Hepatocyte (in vitro differentiated cells): ENCODE measurements around the gene RBM4B. TPM values are rescaled to one million over a fixed set of nuclear protein-coding genes. Genes with fewer than 3 reads are reported as not detected.

Experiments used
- DNase-seq: peaks from one replicate; pipeline ENCODE4 v3.0.0-alpha.2; 2016; ENCODE audit warnings: low spot score
- H2AFZ ChIP-seq: fragments of 200-600 bp; sonication (generic); 2 replicates; pipeline ENCODE4 v1.6.0; 2016; ENCODE audit warnings: antibody characterized with exemption, mild to moderate bottlenecking
- H3K27ac ChIP-seq: fragments of 200-600 bp; sonication (generic); 2 replicates; pipeline ENCODE4 v1.5.1; 2016; ENCODE audit warnings: mild to moderate bottlenecking
- H3K27me3 ChIP-seq: fragments of 200-600 bp; sonication (generic); 2 replicates; pipeline ENCODE4 v1.6.1; 2016
- H3K36me3 ChIP-seq: fragments of 200-600 bp; sonication (generic); replicated peaks from 2 replicates; pipeline ENCODE4 v1.5.1; 2016; ENCODE audit warnings: low read depth; ENCODE audit not compliant: insufficient read depth
- H3K4me1 ChIP-seq: fragments of 200-600 bp; sonication (generic); 2 replicates; pipeline ENCODE4 v1.5.1; 2016; ENCODE audit warnings: mild to moderate bottlenecking, moderate library complexity; ENCODE audit not compliant: insufficient read depth
- H3K4me2 ChIP-seq: fragments of 200-600 bp; sonication (generic); 2 replicates; pipeline ENCODE4 v1.6.0; 2016
- H3K4me3 ChIP-seq: fragments of 200-600 bp; sonication (generic); 2 replicates; pipeline ENCODE4 v1.5.1; 2016; ENCODE audit warnings: mild to moderate bottlenecking
- H3K79me2 ChIP-seq: fragments of 200-600 bp; sonication (generic); 2 replicates; pipeline ENCODE4 v1.6.0; 2017; ENCODE audit warnings: mild to moderate bottlenecking
- H3K9me2 ChIP-seq: fragments of 200-600 bp; sonication (generic); replicated peaks from 2 replicates; pipeline ENCODE4 v1.6.0; 2017; ENCODE audit warnings: mild to moderate bottlenecking; ENCODE audit not compliant: insufficient read depth
- H3K9me3 ChIP-seq: fragments of 200-600 bp; sonication (generic); 2 replicates; pipeline ENCODE4 v1.5.1; 2016; ENCODE audit warnings: low read depth, mild to moderate bottlenecking
- H4K20me1 ChIP-seq: fragments of 200-600 bp; sonication (generic); 2 replicates; pipeline ENCODE4 v1.6.0; 2016; ENCODE audit warnings: mild to moderate bottlenecking; ENCODE audit not compliant: insufficient read depth, poor library complexity, severe bottlenecking
- EZH2 ChIP-seq: fragments of 200-600 bp; sonication (generic); IDR thresholded peaks from 2 replicates; pipeline ENCODE4 v1.6.1; 2016; ENCODE audit warnings: antibody characterized with exemption, mild to moderate bottlenecking, borderline replicate concordance
- EZH2phosphoT487 ChIP-seq: fragments of 200-600 bp; sonication (generic); IDR thresholded peaks from one replicate; pipeline ENCODE4 v1.6.1; 2018; ENCODE audit warnings: antibody characterized with exemption, mild to moderate bottlenecking, low read depth, moderate library complexity; ENCODE audit not compliant: unreplicated experiment, severe bottlenecking
- WGBS: methylation state at CpG from one replicate; pipeline ENCODE4 v1.1.6; 2016; ENCODE audit warnings: low lambda C conversion rate; ENCODE audit errors: missing lambda C conversion rate; 5-methylcytosine and 5-hydroxymethylcytosine counted together
- polyA plus RNA-seq: library from polyadenylated mRNA; unstranded; fragments of >200 nt; fragmentation: Nextera tagmentation; extraction: Ambion mirVana; gene quantifications from 2 replicates; pipeline ENCODE4 v1.2.1, GENCODE V29; 2016
- total RNA-seq: library from RNA; depleted of rRNA; stranded (reverse); fragments of >200 nt; gene quantifications from 2 replicates; pipeline ENCODE4 v1.2.3, GENCODE V29; 2014
- TF ChIP-seq, protein P1 (sequence below): fragments of 200-600 bp; sonication (generic); IDR thresholded peaks from 2 replicates; pipeline ENCODE4 v1.5.1; 2016; ENCODE audit warnings: antibody characterized with exemption, mild to moderate bottlenecking; ENCODE audit not compliant: poor library complexity

Gene RBM4B
- total and polyA plus RNA-seq, 2 experiments from 2014 or later = 25.7 to 33.4 TPM

DNA sequence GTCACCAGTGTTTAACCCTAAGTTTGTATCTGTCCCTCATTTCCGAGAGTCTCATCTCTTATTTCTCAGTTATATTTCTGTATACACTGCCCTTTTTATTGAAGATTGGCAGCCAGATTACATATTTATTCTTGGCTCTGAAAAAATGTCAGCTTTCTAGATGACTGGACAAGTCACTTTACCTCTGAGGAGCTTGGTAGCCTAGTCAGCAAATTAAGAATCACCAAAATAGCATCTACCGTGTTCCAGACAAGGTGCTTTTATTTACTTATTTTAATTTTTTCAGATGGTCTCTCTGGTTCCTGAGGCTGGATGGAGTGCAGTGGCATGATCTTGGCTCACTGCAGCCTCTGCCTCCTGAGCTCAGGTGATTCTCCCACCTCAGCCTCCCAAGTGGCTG is 44.7 kb downstream of the RBM4B start:
- Histone ChIP-seq H2AFZ (no peak overlapping the region), H3K27me3 (no peaks in the 10 kb centered on the region), H3K9me2 (no peaks in the 10 kb centered on the region), H3K4me1 (peaks cover 8% of the 10 kb centered on the region), H3K79me2 (peaks cover 100% of the 10 kb centered on the region), H3K4me3 (no peak overlapping the region), H3K36me3 (no peaks in the 10 kb centered on the region), H3K4me2 (no peak overlapping the region), H3K27ac (no peak overlapping the region), H4K20me1 (peaks cover 58% of the 10 kb centered on the region), H3K9me3 (no peaks in the 10 kb centered on the region)
- no peak for TF ChIP-seq EZH2
- TF ChIP-seq, protein P1, sequence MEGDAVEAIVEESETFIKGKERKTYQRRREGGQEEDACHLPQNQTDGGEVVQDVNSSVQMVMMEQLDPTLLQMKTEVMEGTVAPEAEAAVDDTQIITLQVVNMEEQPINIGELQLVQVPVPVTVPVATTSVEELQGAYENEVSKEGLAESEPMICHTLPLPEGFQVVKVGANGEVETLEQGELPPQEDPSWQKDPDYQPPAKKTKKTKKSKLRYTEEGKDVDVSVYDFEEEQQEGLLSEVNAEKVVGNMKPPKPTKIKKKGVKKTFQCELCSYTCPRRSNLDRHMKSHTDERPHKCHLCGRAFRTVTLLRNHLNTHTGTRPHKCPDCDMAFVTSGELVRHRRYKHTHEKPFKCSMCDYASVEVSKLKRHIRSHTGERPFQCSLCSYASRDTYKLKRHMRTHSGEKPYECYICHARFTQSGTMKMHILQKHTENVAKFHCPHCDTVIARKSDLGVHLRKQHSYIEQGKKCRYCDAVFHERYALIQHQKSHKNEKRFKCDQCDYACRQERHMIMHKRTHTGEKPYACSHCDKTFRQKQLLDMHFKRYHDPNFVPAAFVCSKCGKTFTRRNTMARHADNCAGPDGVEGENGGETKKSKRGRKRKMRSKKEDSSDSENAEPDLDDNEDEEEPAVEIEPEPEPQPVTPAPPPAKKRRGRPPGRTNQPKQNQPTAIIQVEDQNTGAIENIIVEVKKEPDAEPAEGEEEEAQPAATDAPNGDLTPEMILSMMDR = no peak
- TF ChIP-seq EZH2phosphoT487 = no peak
- WGBS = 95% methylated on average over 2 of the region's 2 CpGs
- no peak for DNase-seq

DNA sequence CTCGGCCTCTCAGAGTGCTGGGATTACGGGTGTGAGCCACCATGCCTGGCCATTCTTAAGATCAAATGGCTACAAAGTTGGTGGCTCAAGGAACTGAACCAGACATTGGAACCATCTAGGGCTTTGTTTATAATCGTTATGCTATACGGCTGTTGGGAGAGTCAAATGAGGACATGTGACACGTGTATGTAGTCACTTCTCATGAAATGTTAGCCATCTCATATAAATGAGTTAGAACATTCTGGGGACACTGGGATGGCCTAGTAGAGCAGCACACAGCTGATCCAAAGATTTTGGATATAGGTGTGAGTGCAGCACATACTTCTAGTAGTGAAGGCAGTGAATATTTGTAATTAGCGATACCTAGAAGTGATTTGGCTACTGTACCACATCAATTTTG is 45.8 kb downstream of the RBM4B start:
- H3K27ac ChIP-seq = no peak overlapping the region
- H3K27me3 ChIP-seq = no peaks in the 10 kb centered on the region
- no peak overlapping the region for H3K4me3 ChIP-seq
- TF ChIP-seq EZH2phosphoT487 (no peak), EZH2 (no peak)
- TF ChIP-seq, protein P1 = no peak
- H4K20me1 ChIP-seq = peaks cover 69% of the 10 kb centered on the region
- no peak for DNase-seq
- WGBS = 92% methylated on average over 6 of the region's 6 CpGs
- H3K9me2 ChIP-seq = no peaks in the 10 kb centered on the region
- H3K36me3 ChIP-seq = no peaks in the 10 kb centered on the region
- H3K4me2 ChIP-seq = no peak overlapping the region
- H3K79me2 ChIP-seq = peaks cover 100% of the 10 kb centered on the region
- no peaks in the 10 kb centered on the region for H3K4me1 ChIP-seq
- no peaks in the 10 kb centered on the region for H3K9me3 ChIP-seq
- no peak overlapping the region for H2AFZ ChIP-seq

- no peak for DNase-seq
- Histone ChIP-seq H3K9me3 (no peaks in the 10 kb centered on the region), H3K36me3 (no peaks in the 10 kb centered on the region), H3K4me3 (no peak overlapping the region), H3K9me2 (no peaks in the 10 kb centered on the region), H3K27me3 (no peaks in the 10 kb centered on the region), H2AFZ (no peak overlapping the region), H3K4me1 (no peaks in the 10 kb centered on the region), H4K20me1 (peaks cover 91% of the 10 kb centered on the region), H3K4me2 (no peak overlapping the region), H3K79me2 (peaks cover 100% of the 10 kb centered on the region), H3K27ac (no peak overlapping the region)
- 90% methylated on average over 2 of the region's 2 CpGs for WGBS
- TF ChIP-seq, protein P1 = no peak
- no peak for TF ChIP-seq EZH2phosphoT487
- no peak for TF ChIP-seq EZH2
Measured at GRCh38 chr11:66629356-66629755, 48.3 kb downstream of the RBM4B start.

DNA sequence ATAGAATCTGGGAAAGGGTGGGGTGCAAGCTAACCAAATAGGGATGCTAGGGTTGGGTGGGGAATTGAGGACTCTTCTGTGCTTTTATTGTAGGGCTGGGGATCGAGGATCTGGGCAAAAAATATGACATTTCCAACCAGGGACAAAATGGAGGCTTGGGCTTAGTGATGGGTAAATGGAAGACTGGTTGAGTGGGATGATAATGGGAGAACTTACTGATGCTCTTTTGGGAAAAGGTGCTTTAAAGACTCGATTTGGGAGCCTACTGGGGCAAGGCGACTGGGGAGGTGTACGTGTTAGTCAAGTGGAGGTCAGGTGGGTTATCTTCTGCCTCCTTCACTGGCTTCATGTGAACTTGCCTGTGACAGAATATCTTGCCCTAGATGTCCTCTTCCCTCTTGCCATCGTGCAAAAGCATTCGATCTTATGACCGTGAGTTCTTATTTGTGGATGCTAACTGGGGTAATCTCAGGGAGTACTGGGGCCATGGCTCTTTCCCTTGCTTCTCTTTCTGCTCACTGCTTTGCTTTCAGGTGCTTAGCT is 49.6 kb downstream of the RBM4B start:
- WGBS = 98% methylated on average over 7 of the region's 7 CpGs
- H3K36me3 ChIP-seq = no peaks in the 10 kb centered on the region

More for the DNA sequence above, 49.6 kb downstream of the RBM4B start:
- H3K4me2 ChIP-seq = no peak overlapping the region
- no peaks in the 10 kb centered on the region for H3K4me1 ChIP-seq
- H3K9me2 ChIP-seq = no peaks in the 10 kb centered on the region
- no peak for DNase-seq
- TF ChIP-seq, protein P1 = no peak
- no peak for TF ChIP-seq EZH2
- no peak for TF ChIP-seq EZH2phosphoT487
- H2AFZ ChIP-seq = no peak overlapping the region
- H3K9me3 ChIP-seq = no peaks in the 10 kb centered on the region
- no peak overlapping the region for H3K27ac ChIP-seq
- H4K20me1 ChIP-seq = peaks cover 98% of the 10 kb centered on the region
- H3K4me3 ChIP-seq = no peak overlapping the region
- peaks cover 100% of the 10 kb centered on the region for H3K79me2 ChIP-seq
- no peaks in the 10 kb centered on the region for H3K27me3 ChIP-seq
